ENCODE measurements around the gene HECTD1.
"Not testable (repeated sequence)": the region's sequence is repeated elsewhere in the genome, so short reads cannot be mapped to it uniquely, and the experiment has no call there.

HECTD1 gene

DNA sequence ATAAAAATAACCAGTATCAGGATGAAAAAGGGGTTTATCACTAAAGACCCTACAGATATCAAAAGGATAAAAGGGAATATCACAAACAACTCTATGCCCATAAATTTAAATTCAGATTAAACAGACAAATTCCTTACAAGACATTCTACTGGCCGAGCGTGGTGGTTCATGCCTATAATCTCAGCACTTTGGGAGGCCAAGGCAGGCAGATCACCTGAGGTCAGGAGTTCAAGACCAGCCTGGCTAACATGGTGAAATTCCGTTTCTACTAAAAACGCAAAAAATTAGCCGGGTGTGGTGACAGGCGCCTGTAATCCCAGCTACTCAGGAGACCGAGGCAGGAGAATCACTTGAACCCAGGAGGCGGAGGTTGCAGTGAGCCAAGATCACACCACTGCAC lies 15.0 kb downstream of the HECTD1 start:
- DNase-seq: not testable (repeated sequence)

DNA sequence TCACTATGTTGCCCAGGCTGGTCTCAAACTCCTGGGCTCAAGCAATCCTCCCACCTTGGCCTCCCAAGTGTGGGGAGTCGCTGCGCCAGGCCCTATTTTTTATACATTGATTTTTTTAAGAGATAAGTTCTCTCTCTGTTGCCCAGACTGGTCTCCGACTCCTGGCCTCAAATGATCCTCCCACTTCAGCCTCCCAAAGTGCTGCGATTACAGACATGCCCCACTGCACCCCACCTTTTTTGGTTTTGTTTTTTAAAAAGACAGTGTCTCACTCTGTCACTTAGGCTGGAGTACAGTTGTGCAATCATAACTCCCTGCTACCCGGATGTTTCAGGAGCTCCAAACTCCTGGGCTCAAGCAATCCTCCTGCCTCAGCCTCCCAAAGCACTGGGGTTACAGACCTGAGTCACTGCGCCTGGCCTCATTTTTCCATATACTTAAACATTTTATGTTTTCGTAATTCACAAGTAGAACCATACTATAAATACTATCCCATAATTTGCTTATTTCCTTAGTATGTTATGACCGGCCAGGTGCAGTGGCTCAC lies 16.8 kb downstream of the HECTD1 start:
- no peak for DNase-seq

DNA sequence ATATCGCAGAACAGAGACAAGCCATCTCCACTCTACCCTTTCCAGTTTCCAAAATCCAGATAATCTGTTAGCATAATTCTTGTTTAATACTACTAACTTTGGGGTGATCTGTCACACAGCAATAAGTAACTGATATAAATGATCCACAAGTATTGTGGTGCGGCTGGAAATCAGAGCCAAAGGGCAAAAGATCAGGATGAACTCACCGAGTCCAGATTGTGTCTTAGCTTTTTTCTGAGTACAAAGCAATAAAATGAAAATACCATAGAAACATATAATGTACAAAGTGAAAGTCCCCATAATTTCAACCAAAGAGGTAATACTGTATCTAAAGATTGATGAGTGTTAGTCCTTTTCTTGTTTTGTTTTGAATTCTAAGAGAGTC lies 17.4 kb downstream of the HECTD1 start:
- DNase-seq: no peak

- no peak for DNase-seq
These were observed 18.0 kb downstream of the HECTD1 start for GRCh38 chr14:31189346-31190218.

- DNase-seq: no peak
These were observed 18.8 kb downstream of the HECTD1 start for GRCh38 chr14:31188744-31189143.

DNA sequence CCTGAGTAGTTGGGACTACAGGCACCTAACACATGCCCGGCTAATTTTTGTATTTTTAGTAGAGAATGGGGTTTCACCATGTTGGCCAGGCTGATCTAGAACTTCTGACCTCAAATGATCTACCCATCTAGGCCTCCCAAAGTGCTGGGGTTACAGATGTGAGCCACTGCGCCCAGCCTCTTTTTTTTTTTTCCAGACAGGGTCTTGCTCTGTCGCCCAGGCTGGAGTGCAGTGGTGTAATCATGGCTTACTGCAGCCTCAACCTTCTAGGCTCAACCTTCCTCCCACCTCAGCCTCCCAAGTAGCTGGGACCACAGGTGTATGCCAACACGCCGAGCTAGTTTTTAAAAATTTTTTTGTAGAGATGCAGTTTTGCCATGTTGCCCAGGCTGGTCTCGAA lies 25.6 kb downstream of the HECTD1 start:
- DNase-seq: not testable (repeated sequence)

- no peak for DNase-seq
These were observed 26.3 kb downstream of the HECTD1 start for GRCh38 chr14:31181271-31181670.

DNA sequence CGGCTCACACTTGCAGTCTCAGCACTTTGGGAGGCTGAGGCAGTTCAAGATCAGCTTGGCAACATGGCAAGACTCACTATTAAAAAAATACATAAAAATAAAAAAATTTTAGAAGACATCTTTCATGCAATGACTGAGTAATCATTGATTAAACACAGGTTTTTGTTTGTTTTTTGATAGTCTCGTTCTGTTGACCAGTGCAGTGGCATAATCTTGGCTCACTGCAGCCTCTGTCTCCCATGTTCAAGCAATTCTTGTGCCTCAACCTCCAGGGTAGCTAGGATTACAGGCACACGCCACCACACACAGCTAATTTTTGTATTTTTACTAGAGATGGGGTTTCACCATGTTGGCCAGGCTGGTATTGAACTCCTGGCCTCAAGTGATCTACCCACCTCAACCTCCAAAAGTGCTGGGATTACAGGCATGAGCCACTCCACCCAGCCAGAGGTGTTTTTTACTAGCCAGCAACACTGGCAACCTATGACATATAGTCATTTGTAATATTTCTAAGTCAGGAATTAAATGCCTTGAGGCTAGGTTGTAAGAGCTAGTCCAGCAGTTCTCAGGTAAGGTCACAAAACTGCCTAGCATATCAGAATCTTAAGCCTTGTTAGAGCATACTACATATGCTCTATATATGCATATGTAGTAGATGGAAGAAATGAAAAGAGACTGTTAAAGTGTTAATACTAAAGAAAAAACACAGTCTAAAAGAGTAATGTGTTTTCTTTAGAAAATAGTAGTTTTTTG lies 27.1 kb downstream of the HECTD1 start:
- DNase-seq: no peak

DNA sequence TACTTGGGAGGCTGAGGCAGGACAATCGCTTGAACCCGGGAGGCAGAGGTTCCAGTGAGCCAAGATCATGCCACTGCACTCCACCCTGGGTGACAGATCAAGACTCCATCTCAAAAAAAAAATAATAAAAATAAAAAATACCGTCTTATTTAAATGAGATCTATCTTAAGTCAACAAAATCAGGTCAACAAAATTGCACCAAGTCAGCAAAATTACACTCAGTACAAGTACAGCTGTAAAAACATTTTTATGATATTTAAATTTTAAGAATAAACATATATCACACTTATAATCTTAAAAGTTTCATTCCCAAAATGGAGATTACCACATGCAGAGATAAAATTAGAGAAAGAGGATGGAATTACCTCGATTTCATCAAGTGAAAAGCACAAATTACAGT lies 33.2 kb downstream of the HECTD1 start:
- DNase-seq: no peak

- DNase-seq: no peak
These were observed 34.3 kb downstream of the HECTD1 start for GRCh38 chr14:31173120-31173837.

GRCh38 chr14:31172084-31172483 lies 35.5 kb downstream of the HECTD1 start:
- no peak for DNase-seq

DNA sequence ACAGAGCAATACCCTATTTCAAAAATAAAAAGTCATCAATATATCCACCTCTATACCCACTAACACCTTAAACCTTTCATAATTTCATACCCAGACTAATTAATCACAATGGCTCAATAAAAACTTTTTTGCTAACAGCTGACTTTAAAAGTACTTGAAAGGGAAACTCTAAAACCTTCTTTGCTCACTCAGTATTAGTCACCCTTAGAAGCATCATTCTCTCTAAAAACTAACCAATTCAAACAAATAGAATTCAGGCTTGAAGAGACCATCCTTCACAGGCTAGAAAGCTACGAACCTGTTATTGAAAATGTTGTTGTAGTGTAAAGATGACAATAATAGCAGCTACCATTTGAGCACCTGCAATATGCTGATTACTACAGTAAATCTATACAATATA lies 37.2 kb downstream of the HECTD1 start:
- DNase-seq: no peak

- no peak for DNase-seq
These were observed 37.7 kb downstream of the HECTD1 start for GRCh38 chr14:31169877-31170276.

GRCh38 chr14:31167032-31167431 lies 40.6 kb downstream of the HECTD1 start:
- DNase-seq: no peak

DNA sequence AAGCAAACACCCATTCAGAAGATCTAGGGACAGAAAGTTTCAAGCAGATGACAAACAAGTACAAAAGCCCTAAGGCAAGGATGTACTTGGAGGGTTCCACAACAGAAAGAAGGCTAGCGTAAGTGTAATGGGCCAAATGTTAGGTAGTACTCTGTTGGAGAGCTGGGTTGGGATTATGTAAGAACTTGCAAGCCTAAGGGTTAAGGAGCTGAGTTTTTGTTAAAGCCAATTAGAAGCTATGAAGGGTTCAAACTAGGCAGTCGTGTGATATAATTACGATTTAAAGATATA lies 41.4 kb downstream of the HECTD1 start:
- DNase-seq: no peak

DNA sequence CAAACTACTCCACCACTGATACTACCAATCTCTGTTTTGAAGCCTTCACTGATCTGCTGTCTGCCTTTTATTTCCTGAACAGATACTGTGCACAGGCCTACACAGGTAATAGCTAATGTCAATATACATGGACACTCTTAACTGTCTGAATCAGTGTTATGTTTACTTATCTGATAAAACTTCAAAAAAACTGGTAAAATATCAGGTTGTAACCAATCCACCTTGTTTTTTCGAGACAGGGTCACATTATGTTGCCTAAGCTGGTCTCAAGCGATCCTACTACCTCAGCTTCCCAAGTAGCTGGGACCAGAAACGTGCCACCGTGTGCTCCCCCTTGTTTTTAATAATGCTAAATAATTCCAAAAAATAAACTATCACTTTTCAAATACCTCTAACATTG lies 43.5 kb downstream of the HECTD1 start:
- DNase-seq: no peak

DNA sequence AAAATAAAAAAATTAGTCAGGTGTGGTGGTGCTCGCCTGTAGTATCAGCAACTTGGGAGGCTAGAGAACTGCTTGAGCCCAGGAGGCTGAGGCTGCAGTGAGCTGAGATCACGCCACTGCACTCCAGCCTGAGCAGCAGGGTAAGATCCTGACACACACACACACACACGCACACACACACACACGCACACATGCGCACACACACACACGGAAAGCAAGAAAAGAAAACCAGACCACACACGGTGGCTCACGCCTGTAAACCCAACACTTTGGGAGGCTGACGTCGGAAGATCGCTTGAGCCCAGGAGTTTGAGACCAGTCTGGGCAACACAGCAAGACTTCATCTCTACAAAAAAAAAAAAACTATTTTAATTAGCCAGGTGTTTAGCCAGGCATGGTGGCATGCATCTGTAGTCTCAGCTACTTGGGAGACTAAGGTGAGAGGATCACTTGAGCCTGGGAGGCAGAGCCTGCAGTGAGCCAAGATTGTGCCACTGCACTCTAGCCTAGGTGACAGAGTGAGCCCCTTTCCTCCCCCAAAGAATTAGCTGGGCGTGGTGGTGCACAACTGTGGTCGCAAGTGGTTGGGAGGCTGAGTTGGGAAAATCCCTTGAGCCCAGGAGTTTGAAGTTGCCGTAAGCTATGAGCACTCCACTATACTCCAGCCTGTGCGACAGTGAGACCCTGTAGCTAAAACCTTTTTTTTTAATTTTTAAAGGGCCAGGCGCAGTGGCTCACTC lies 44.5 kb downstream of the HECTD1 start:
- DNase-seq: no peak

DNA sequence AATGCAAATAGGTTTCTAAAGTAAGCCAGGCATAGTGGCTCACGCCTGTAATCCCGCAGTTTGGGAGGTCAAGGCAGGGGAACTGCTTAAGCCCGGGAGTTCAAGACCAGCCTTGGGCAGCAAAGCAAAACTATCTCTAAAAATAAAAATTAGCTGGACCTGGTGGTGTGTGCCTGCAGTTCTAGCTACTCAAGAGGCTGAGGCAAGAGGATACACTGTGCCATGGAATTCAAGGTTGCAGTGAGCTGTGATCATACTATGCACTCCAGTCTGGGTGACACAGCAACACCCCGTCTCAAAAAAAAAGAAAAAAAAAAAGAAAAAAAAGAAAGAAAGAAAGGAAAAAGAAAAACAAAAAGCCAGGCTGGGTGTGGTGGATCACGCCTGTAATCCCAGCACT lies 46.3 kb downstream of the HECTD1 start:
- DNase-seq: no peak

- DNase-seq: no peak
These were observed 47.8 kb downstream of the HECTD1 start for GRCh38 chr14:31159682-31160296.

- DNase-seq: no peak
These were observed 52.6 kb downstream of the HECTD1 start for GRCh38 chr14:31154956-31155355.

GRCh38 chr14:31142455-31143087 lies 65.0 kb downstream of the HECTD1 start:
- no peak for DNase-seq

DNA sequence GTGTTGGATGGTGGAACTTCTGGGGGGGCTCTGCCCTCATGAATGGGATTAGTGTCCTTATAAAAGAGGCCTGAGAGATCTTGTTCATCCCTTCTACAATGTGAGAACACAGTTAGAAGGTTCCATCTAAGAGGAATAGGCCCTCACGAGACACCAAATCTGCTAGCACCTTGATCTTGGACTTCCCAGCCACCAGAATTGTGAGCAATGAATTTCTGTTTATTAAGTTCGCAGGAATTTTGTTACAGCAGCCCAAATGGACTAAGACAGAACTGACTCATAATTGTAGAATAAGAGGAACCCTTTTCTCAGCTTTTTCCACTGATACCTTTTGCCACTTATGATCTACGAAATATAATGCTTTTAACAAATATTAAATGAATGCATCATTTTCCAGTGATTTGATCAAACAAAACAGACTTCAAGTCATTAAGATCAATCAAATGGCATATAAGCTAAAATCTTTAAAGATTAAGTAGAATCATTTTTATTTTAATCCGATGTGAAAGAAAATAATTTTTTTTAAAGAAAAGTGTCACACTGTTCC lies 68.2 kb downstream of the HECTD1 start:
- no peak for DNase-seq
